Calu3 (cell line): Measurements from ENCODE around the gene SLC4A8. TPM values are rescaled to one million over a fixed set of nuclear protein-coding genes. Genes with fewer than 3 reads are reported as not detected.

Experiments used
- BruUV-seq: library from RNA; stranded (reverse); fragments of 400-500 nt; replicated peaks from 2 replicates; lab custom pipeline; 2021; lab: Mats Ljungman, UMichigan
- CTCF ChIA-PET: fragments of 300-600 bp; sonication (Branson Sonifier 250); formaldehyde crosslinking; loops from one replicate; lab custom pipeline; 2022; ENCODE audit warnings: antibody characterized with exemption; lab: Charles Lee
- DNase-seq: peaks from one replicate; pipeline ENCODE4 v3.0.0; 2022
- H3K27ac Mint-ChIP-seq: one replicate; pipeline ENCODE4 v1.8.0; 2022; ENCODE audit warnings: mixed read lengths; ENCODE audit not compliant: unreplicated experiment
- H3K27me3 Mint-ChIP-seq: one replicate; pipeline ENCODE4 v1.8.0; 2022; ENCODE audit warnings: mixed read lengths; ENCODE audit not compliant: unreplicated experiment
- H3K36me3 Mint-ChIP-seq: one replicate; pipeline ENCODE4 v1.8.0; 2022; ENCODE audit warnings: mild to moderate bottlenecking, moderate library complexity, mixed read lengths; ENCODE audit not compliant: insufficient read depth, unreplicated experiment
- H3K4me1 Mint-ChIP-seq: one replicate; pipeline ENCODE4 v1.8.0; 2022; ENCODE audit warnings: mild to moderate bottlenecking, low read depth, mixed read lengths; ENCODE audit not compliant: unreplicated experiment
- H3K4me3 Mint-ChIP-seq: one replicate; pipeline ENCODE4 v1.8.0; 2022; ENCODE audit warnings: mild to moderate bottlenecking, low read depth, moderate library complexity, mixed read lengths; ENCODE audit not compliant: unreplicated experiment
- H3K9me3 Mint-ChIP-seq: one replicate; pipeline ENCODE4 v1.8.0; 2022; ENCODE audit warnings: low read depth, mixed read lengths; ENCODE audit not compliant: unreplicated experiment
- CTCF ChIP-seq: fragments of 200-600 bp; IDR thresholded peaks from one replicate; pipeline ENCODE4 v1.8.0; 2022; ENCODE audit warnings: antibody characterized with exemption; ENCODE audit not compliant: unreplicated experiment
- intact Hi-C: fragments of 100-400 bp; cut with micrococcal nuclease; formaldehyde crosslinking; loops from one replicate; pipeline ENCODE4 v1.10.0; 2022; ENCODE audit not compliant: unreplicated experiment
- total RNA-seq: library from RNA; stranded (reverse); gene quantifications from 2 replicates; pipeline ENCODE4 v1.2.3, GENCODE V29; 2022

SLC4A8 gene
- total RNA-seq, 1 experiment from 2014 or later = 1.1 TPM

DNA sequence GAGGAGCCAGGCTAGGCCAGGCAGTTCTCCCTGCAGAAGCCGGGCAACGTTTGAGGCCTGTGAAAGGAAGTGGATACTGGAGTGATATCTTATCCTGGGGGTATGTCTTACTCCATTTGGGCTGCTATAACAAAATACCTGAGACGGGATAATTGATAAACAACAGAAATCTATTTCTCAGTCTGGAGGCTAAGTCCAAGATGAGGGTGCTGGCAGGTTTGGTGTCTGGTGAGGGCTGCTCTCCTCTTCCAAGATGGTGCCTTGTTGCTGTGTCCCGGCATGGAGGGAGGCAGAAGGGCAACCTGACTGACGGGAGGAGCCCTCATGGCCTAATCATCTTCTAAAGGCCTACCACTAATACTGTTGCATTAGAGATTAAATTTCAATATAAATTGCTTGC is 17.8 kb upstream of the SLC4A8 start:
- H3K4me1 Mint-ChIP-seq = peaks cover 11% of the 10 kb centered on the region
- intact Hi-C loops = no loop called here
- H3K36me3 Mint-ChIP-seq = no peaks in the 10 kb centered on the region
- DNase-seq = no peak
- H3K9me3 Mint-ChIP-seq = no peaks in the 10 kb centered on the region
- no peak for TF ChIP-seq CTCF
- CTCF ChIA-PET = no interaction called here
- no peak overlapping the region for H3K4me3 Mint-ChIP-seq
- H3K27ac Mint-ChIP-seq = no peak overlapping the region
- no TSS peak for BruUV-seq
- no peaks in the 10 kb centered on the region for H3K27me3 Mint-ChIP-seq

DNA sequence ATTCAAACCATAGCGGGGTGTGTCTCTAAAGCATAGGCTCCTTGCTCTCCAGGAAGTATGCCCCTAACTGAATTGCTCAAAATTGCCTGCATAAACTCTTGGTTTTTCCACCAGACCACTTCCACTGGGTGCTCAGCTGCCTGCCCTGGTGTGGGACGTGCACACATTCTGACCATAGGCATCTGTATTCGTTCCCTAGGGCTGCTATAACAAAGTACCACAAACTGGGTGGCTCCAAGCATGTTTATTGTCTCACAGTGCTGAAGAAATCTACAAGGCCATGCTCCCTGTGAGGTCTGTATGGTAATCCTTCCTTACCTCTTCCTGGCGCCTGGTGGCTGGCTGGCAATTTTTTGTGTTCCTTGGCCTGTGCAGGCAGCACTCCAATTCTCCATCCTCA is 17.0 kb upstream of the SLC4A8 start:
- no peak for DNase-seq
- no peaks in the 10 kb centered on the region for H3K27me3 Mint-ChIP-seq
- no peak overlapping the region for H3K27ac Mint-ChIP-seq
- no peaks in the 10 kb centered on the region for H3K9me3 Mint-ChIP-seq
- H3K4me3 Mint-ChIP-seq = no peak overlapping the region
- CTCF ChIA-PET = no interaction called here
- TF ChIP-seq CTCF = no peak
- H3K36me3 Mint-ChIP-seq = no peaks in the 10 kb centered on the region
- intact Hi-C loops = no loop called here
- H3K4me1 Mint-ChIP-seq = peaks cover 11% of the 10 kb centered on the region
- BruUV-seq = no TSS peak

DNA sequence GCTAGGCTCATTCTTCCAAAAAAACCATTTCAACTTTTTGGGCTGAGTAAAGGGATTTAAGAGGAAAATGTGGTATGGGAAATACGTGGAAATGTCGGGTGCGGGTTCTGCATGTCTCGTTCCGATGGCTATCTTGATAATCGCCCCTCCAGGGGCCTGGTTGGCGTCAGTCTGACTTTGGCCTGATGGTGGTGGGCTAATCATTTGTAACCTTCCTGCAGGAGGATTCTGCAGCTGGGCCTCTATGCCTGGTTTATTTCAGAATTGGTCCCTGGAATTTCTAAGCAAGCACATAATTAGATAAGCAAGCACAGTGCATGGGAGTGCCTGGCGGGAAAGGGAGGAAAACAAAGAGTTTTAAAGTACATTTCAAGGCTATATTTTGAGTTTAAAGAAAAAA is 14.8 kb upstream of the SLC4A8 start:
- CTCF ChIA-PET = no interaction called here
- no peaks in the 10 kb centered on the region for H3K36me3 Mint-ChIP-seq
- peaks cover 11% of the 10 kb centered on the region for H3K4me1 Mint-ChIP-seq

GRCh38 chr12:51413149-51413548 is 11.5 kb upstream of the SLC4A8 start:
- no peak overlapping the region for H3K4me3 Mint-ChIP-seq
- no peak for TF ChIP-seq CTCF
- CTCF ChIA-PET = no interaction called here
- no peak overlapping the region for H3K27ac Mint-ChIP-seq
- no peaks in the 10 kb centered on the region for H3K27me3 Mint-ChIP-seq
- intact Hi-C loops = no loop called here
- BruUV-seq = no TSS peak
- no peaks in the 10 kb centered on the region for H3K9me3 Mint-ChIP-seq
- no peaks in the 10 kb centered on the region for H3K36me3 Mint-ChIP-seq
- no peak for DNase-seq
- H3K4me1 Mint-ChIP-seq = no peaks in the 10 kb centered on the region

More for the DNA sequence above, 14.8 kb upstream of the SLC4A8 start:
- H3K27me3 Mint-ChIP-seq = no peaks in the 10 kb centered on the region
- no peak for TF ChIP-seq CTCF
- no peak overlapping the region for H3K4me3 Mint-ChIP-seq
- H3K27ac Mint-ChIP-seq = no peak overlapping the region
- intact Hi-C loops = no loop called here
- no peaks in the 10 kb centered on the region for H3K9me3 Mint-ChIP-seq
- BruUV-seq = no TSS peak
- no peak for DNase-seq
